NCI-H2029 treated with DMSO at 0.1 percent for 48 hours (cell line): Measurements from ENCODE around the gene CHRDL1.
"Not testable (repeated sequence)": the region's sequence is repeated elsewhere in the genome, so short reads cannot be mapped to it uniquely, and the experiment has no call there.

Experiments used
- DNase-seq: peaks from one replicate; lab custom pipeline; 2025; lab: John Stamatoyannopoulos, UW

Gene CHRDL1

DNA sequence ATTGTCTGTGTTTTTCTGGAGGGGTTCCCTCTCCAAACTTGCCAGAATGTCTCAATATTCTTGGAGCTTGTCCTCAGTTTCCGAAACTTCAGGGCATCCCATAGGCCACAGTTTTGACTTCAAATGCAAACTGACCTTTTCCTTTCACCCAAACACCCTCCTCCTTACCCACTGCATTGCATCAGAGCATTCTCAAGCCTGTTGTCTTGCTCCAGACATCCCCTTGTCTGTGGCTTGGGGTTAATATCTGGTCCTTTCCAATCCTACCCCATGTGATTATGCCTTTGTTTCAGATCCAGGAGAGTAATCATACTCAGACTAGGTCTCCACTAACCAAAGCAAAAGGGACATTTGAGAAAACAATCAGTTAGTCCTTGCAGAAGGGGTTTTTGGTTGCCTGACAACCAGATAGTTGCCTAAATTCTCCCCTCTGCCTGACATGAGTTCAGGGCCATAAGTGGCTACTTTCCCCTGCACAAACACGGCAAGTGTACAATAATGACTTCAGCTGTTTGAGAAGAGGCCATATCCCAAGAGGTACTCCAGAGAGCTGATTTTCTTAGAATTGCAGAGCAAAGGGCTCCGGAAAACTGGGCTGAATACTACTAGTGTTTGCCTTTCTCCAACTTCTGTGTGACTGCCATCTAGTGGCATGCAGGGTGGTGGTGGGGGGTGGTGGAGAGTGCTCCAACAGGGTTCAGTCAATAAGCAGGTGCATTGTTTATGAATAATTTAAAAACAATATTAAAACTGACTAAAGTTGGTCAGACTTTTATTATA lies 130.2 kb downstream of the CHRDL1 start:
- DNase-seq, result no peak

DNA sequence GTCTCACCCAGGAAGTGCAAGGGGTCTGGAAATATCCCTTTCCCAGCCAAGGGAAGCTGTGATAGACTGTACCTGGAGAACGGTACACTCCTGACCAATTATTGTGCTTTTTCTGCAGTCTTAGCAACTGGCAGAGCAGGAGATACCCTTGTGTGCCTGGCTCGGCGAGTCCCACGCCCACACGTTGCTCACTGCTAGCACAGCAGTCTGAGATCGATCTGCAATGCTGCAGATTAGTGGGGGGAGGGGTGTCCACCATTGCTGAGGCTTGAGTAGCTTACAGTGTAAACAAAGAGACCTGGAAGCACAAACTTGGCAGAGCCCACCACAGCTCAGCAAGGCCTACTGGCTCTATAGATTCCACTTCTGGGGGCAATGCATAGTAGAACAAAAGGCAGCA lies 138.5 kb downstream of the CHRDL1 start:
- DNase-seq, result no peak

DNA sequence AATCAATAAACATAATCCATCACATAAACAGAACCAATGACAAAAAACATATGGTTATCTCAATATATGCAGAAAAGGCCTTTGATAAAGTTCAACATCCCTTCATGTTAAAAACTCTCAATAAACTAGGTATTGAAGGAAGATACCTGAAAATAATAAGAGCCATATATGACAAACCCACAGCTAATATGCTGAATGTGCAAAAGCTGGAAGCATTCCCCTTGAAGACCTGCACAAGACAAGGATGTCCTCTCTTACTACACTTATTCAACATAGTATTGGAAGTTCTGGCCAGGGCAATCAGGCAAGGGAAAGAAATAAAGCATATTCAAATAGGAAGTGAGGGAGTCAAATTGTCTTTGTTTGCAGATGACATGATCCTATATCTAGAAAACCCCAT lies 141.3 kb downstream of the CHRDL1 start:
- not testable (repeated sequence) for DNase-seq

GRCh38 chrX:110646386-110646785 lies 149.2 kb downstream of the CHRDL1 start:
- DNase-seq, result no peak
